Measurements from ENCODE around the gene ASF1A. TPM values are rescaled to one million over a fixed set of nuclear protein-coding genes. Genes with fewer than 3 reads are reported as not detected.

The ASF1A gene
- total RNA-seq, 1 donor from 2014 or later = 13.4 TPM

DNA sequence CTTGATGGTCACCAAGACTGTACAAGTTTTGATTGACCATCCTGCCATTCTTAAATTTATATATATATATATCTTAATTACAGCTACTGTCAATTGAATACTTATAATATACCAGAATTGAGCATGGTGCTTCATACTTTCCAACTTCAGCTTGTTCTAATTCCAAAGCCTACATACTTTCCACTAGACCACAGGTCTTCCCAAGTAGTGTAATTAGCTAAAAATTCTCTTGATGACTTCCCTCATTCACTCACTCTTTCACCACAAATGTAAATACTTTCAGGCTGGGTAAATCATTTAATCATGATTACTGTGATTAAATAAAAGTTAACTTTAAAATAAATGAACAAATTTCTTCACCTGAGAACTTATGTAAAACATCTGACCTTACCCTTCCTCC is 3.4 kb downstream of the ASF1A start:
- DNase-seq (ENCODE audit: low read depth) (no peak), FAIRE-seq (no peak)
- H3K27me3 ChIP-seq (ENCODE audit: control insufficient read depth, insufficient read depth, low read length) = no peaks in the 10 kb centered on the region
- no peak overlapping the region for H3K4me3 ChIP-seq (ENCODE audit: low read depth, low read length)
- TF ChIP-seq, protein P1, sequence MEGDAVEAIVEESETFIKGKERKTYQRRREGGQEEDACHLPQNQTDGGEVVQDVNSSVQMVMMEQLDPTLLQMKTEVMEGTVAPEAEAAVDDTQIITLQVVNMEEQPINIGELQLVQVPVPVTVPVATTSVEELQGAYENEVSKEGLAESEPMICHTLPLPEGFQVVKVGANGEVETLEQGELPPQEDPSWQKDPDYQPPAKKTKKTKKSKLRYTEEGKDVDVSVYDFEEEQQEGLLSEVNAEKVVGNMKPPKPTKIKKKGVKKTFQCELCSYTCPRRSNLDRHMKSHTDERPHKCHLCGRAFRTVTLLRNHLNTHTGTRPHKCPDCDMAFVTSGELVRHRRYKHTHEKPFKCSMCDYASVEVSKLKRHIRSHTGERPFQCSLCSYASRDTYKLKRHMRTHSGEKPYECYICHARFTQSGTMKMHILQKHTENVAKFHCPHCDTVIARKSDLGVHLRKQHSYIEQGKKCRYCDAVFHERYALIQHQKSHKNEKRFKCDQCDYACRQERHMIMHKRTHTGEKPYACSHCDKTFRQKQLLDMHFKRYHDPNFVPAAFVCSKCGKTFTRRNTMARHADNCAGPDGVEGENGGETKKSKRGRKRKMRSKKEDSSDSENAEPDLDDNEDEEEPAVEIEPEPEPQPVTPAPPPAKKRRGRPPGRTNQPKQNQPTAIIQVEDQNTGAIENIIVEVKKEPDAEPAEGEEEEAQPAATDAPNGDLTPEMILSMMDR (IDR thresholded peaks at IDR 0.05; ENCODE audit: insufficient read depth, low read length, severe bottlenecking) = no peak
- H3K36me3 ChIP-seq (ENCODE audit: control insufficient read depth, insufficient read depth, low read length) = no peaks in the 10 kb centered on the region

DNA sequence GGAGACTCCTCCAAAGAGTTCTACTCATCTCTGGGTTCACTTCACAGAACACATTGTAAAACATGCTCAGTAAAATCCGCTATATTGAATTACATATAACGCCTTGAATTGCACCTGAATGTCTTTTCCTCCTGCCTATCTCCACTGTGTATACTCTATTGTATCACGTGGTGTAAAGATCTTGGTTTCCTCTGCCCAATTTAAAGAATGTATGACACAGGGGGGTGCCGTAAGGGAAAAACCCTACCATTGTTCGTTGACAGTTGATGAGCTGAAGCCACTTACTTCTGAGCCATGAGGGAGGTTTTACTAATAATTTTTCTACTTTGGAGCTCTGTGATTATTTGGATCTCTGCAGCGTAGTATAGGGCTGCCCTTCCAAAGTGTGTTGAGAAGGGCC is 6.0 kb downstream of the ASF1A start:
- DNase-seq (ENCODE audit: low read depth) = no peak
- Histone ChIP-seq H3K27me3 (ENCODE audit: control insufficient read depth, insufficient read depth, low read length) (no peaks in the 10 kb centered on the region), H3K4me3 (ENCODE audit: low read depth, low read length) (no peak overlapping the region), H3K36me3 (ENCODE audit: control insufficient read depth, insufficient read depth, low read length) (peaks cover 1% of the 10 kb centered on the region)
- no peak for FAIRE-seq
- TF ChIP-seq, protein P1 (IDR thresholded peaks at IDR 0.05; ENCODE audit: insufficient read depth, low read length, severe bottlenecking) = no peak

DNA sequence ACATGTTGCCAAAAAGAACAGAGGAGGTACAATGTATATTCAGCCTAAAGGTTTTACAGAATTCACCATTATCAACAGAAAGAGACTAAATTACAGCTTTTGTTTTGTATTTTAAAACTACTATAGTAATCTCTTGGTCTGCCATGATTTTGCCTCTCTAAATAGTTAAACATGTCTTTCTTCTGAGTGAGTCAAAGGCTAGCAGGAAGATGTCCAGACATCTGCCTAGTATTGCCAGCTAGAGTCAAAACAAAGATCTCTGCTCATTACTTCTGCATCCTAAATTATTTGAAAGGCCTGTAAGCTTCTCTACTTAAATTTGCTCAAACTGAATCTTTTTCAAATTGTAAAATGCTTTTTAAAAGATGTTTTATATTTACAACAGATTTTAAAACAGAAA is 8.8 kb downstream of the ASF1A start:
- Histone ChIP-seq H3K36me3 (ENCODE audit: control insufficient read depth, insufficient read depth, low read length) (peaks cover 1% of the 10 kb centered on the region), H3K4me3 (ENCODE audit: low read depth, low read length) (no peak overlapping the region), H3K27me3 (ENCODE audit: control insufficient read depth, insufficient read depth, low read length) (no peaks in the 10 kb centered on the region)
- FAIRE-seq = no peak
- TF ChIP-seq, protein P1 (IDR thresholded peaks at IDR 0.05; ENCODE audit: insufficient read depth, low read length, severe bottlenecking) = no peak
- DNase-seq (ENCODE audit: low read depth) = peak; percentile 42

DNA sequence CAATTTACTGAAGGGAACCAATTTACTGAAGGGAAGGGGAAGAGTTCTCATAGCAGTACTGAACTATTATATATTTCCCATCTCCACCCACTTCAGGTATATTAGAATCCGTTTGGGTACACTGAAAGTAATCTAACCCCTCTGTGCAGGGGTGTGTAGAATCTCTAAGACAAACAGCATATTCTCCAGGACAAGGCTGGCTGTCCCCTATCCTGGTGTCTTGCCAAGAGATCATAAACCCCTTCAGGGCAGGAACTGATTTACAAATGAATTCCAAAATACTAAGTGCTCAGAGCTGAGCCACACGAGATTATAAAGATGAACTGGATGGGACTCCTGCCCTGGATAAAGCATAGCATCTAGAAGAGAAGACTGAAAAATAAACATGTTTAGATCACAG is 9.2 kb downstream of the ASF1A start:
- H3K36me3 ChIP-seq (ENCODE audit: control insufficient read depth, insufficient read depth, low read length) = peaks cover 1% of the 10 kb centered on the region
- TF ChIP-seq, protein P1 (IDR thresholded peaks at IDR 0.05; ENCODE audit: insufficient read depth, low read length, severe bottlenecking) = no peak
- DNase-seq (ENCODE audit: low read depth) (peak; percentile 4), FAIRE-seq (no peak)
- no peak overlapping the region for H3K4me3 ChIP-seq (ENCODE audit: low read depth, low read length)
- no peaks in the 10 kb centered on the region for H3K27me3 ChIP-seq (ENCODE audit: control insufficient read depth, insufficient read depth, low read length)

DNA sequence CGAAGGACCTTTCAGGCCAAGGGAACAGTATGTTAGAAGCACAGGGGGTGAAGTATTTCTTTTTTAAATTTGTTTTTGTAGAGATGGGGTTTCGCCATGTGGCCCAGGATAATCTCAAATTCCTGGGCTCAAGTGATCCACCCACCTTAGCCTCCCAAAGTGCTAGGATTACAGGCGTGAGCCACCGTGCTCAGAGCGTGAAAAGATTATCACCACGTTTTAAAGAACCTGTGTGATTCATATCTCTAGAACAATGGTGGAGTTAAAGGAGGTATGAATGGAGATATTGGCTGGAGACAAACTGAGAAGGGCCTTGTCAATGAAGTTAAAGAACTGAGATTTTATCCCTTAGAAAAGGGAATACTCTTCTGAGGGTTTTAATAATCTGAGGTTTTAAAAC is 9.7 kb downstream of the ASF1A start:
- no peak for FAIRE-seq
- H3K4me3 ChIP-seq (ENCODE audit: low read depth, low read length) = no peak overlapping the region
- TF ChIP-seq, protein P1 (IDR thresholded peaks at IDR 0.05; ENCODE audit: insufficient read depth, low read length, severe bottlenecking) = no peak
- no peaks in the 10 kb centered on the region for H3K27me3 ChIP-seq (ENCODE audit: control insufficient read depth, insufficient read depth, low read length)
- DNase-seq (ENCODE audit: low read depth) = no peak
- peaks cover 1% of the 10 kb centered on the region for H3K36me3 ChIP-seq (ENCODE audit: control insufficient read depth, insufficient read depth, low read length)

DNA sequence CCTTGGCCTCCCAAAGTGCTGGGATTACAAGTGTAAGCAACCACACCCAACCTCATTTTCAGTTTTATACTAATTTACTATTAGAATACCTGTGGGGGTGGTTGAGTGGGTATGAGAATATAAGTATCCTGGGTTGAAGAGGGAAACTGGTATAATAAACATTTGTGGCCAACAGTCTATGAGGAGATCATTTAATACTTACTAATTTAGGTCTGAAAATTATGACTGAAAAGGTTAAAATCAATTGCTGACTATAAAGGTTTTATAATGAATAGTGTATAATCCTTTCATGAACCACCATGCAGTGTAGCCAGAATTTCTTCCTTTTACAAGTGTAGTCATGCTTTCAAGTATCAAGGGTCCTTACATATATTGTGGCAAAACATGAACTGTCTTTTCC is 11.1 kb downstream of the ASF1A start:
- TF ChIP-seq, protein P1 (IDR thresholded peaks at IDR 0.05; ENCODE audit: insufficient read depth, low read length, severe bottlenecking) = no peak
- FAIRE-seq (no peak), DNase-seq (ENCODE audit: low read depth) (no peak)
- Histone ChIP-seq H3K27me3 (ENCODE audit: control insufficient read depth, insufficient read depth, low read length) (no peaks in the 10 kb centered on the region), H3K36me3 (ENCODE audit: control insufficient read depth, insufficient read depth, low read length) (peaks cover 1% of the 10 kb centered on the region), H3K4me3 (ENCODE audit: low read depth, low read length) (no peak overlapping the region)
